Activated CD8-positive, alpha-beta T cell treated with anti-CD3 and anti-CD28 coated beads for 36 hours (primary cell): ENCODE measurements around the gene ATP4A. TPM values are rescaled to one million over a fixed set of nuclear protein-coding genes. Genes with fewer than 3 reads are reported as not detected.

Source experiments
- ATAC-seq: fragments of 200-7000 bp; cut with Tn5 transposase; one replicate; pipeline ENCODE4 v1.10.0; 2021; ENCODE audit warnings: mild to moderate bottlenecking, moderate library complexity
- CTCF ChIA-PET: fragments of 350-600 bp; sonication (Branson Sonifier 250); formaldehyde crosslinking; loops from one replicate; lab custom pipeline; 2021; ENCODE audit warnings: antibody characterized with exemption; lab: Charles Lee
- POLR2A ChIA-PET: fragments of 350-600 bp; sonication (Branson Sonifier 250); formaldehyde crosslinking; loops from one replicate; lab custom pipeline; 2021; ENCODE audit warnings: antibody characterized with exemption; lab: Charles Lee
- DNase-seq: peaks from one replicate; pipeline ENCODE4 v3.0.0-alpha.2; 2020
- H3K27ac Mint-ChIP-seq: one replicate; pipeline ENCODE4 v1.8.0; 2021; ENCODE audit warnings: mild to moderate bottlenecking, mixed read lengths
- H3K27me3 Mint-ChIP-seq: one replicate; pipeline ENCODE4 v1.8.0; 2021; ENCODE audit warnings: mixed read lengths
- H3K36me3 Mint-ChIP-seq: one replicate; pipeline ENCODE4 v1.8.0; 2021; ENCODE audit warnings: low read depth, mixed read lengths
- H3K4me1 Mint-ChIP-seq: one replicate; pipeline ENCODE4 v1.8.0; 2021; ENCODE audit warnings: low read depth, mixed read lengths
- H3K4me3 Mint-ChIP-seq: one replicate; pipeline ENCODE4 v1.8.0; 2021; ENCODE audit warnings: mild to moderate bottlenecking, moderate library complexity, mixed read lengths
- H3K9me3 Mint-ChIP-seq: one replicate; pipeline ENCODE4 v1.8.0; 2021; ENCODE audit warnings: mixed read lengths
- intact Hi-C: fragments of 100-400 bp; cut with micrococcal nuclease; formaldehyde crosslinking; loops from one replicate; pipeline ENCODE4 v1.10.0; 2022
- total RNA-seq, 2 experiments: library from RNA; stranded (reverse); gene quantifications; one replicate each; pipeline ENCODE4 v1.2.3, GENCODE V29; 2021
- TF ChIP-seq, protein P1 (sequence below): fragments of 200-600 bp; IDR thresholded peaks from one replicate; pipeline ENCODE4 v1.8.0; 2022; ENCODE audit warnings: antibody characterized with exemption, mild to moderate bottlenecking

ATP4A gene
- total RNA-seq, 2 experiments from 2014 or later, result not detected

DNA sequence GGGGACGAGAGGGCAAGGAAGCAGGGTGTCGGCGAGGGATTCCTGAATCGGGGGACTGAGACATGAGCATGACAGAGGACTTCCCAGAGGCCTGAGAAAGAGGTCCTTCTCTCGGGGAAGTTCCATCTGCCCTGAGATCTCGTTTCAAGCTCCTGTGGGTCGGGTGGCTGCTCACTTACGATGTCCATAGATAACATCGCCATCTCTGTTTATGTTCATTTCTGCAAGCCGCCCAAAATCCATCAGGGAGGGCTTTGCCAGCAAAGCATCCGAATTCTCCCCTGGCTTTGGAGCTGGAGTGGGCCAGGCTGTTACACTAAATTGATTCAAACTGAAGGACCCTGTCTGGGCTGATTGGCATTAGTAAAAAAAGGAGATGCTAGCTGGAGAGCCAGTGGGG, 55.9 kb downstream of the ATP4A start:
- ChIA-PET POLR2A (interaction anchor here (1.0 kb wide), 1 partner anchor 16 kb away, joined by 3 read pairs; no protein-coding TSS in a partner anchor), CTCF (interaction anchor here (2.0 to 3.8 kb wide), 2 partner anchors 12 to 85 kb away, joined by 14 to 45 read pairs; no protein-coding TSS in a partner anchor)
- Mint-ChIP-seq H3K9me3 (no peaks in the 10 kb centered on the region), H3K4me3 (no peak overlapping the region), H3K27ac (no peak overlapping the region), H3K27me3 (peaks cover 28% of the 10 kb centered on the region), H3K36me3 (no peaks in the 10 kb centered on the region), H3K4me1 (peaks cover 14% of the 10 kb centered on the region)
- ATAC-seq (no peak), DNase-seq (no peak)
- intact Hi-C loops, result no loop called here
- TF ChIP-seq, protein P1, sequence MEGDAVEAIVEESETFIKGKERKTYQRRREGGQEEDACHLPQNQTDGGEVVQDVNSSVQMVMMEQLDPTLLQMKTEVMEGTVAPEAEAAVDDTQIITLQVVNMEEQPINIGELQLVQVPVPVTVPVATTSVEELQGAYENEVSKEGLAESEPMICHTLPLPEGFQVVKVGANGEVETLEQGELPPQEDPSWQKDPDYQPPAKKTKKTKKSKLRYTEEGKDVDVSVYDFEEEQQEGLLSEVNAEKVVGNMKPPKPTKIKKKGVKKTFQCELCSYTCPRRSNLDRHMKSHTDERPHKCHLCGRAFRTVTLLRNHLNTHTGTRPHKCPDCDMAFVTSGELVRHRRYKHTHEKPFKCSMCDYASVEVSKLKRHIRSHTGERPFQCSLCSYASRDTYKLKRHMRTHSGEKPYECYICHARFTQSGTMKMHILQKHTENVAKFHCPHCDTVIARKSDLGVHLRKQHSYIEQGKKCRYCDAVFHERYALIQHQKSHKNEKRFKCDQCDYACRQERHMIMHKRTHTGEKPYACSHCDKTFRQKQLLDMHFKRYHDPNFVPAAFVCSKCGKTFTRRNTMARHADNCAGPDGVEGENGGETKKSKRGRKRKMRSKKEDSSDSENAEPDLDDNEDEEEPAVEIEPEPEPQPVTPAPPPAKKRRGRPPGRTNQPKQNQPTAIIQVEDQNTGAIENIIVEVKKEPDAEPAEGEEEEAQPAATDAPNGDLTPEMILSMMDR, result no peak

DNA sequence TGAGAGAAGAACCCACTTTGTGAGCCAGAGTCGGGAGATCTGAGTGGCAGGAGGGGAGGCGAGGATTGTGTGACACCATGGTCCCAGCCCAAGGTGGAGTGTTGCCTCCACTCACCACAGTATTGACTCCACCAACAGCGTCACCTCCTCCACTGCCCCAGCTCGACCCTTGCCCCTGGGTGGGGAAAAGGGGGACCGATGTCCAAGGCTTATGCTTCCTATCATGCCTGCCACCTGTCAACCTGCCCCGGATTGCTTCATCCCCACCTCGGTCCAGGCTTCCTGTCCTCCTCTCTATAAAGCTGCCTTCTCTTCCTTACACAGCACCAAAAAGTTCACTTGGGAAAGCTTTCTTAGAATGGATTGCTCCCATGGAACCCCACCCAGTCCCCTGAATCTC, 57.4 kb downstream of the ATP4A start:
- ATAC-seq (no peak), DNase-seq (no peak)
- Mint-ChIP-seq H3K4me3 (no peak overlapping the region), H3K27me3 (peaks cover 22% of the 10 kb centered on the region), H3K27ac (no peak overlapping the region), H3K4me1 (peaks cover 14% of the 10 kb centered on the region), H3K36me3 (no peaks in the 10 kb centered on the region), H3K9me3 (no peaks in the 10 kb centered on the region)
- ChIA-PET CTCF (interaction anchor here (0.8 to 3.9 kb wide), 6 partner anchors 9 to 153 kb away, joined by 3 to 24 read pairs (median 3); no protein-coding TSS in a partner anchor), POLR2A (no interaction called here)
- intact Hi-C loops, result no loop called here
- TF ChIP-seq, protein P1, result no peak

GRCh38 chr19:35502751-35503150, 60.7 kb downstream of the ATP4A start:
- TF ChIP-seq, protein P1, result no peak
- H3K4me1 Mint-ChIP-seq, result no peaks in the 10 kb centered on the region
- H3K9me3 Mint-ChIP-seq, result no peaks in the 10 kb centered on the region
- intact Hi-C loops, result no loop called here
- H3K27me3 Mint-ChIP-seq, result peaks cover 9% of the 10 kb centered on the region
- H3K36me3 Mint-ChIP-seq, result no peaks in the 10 kb centered on the region
- POLR2A ChIA-PET, result no interaction called here
- CTCF ChIA-PET, result interaction anchor here (1.4 kb wide), 1 partner anchor 8 kb away, joined by 7 read pairs; no protein-coding TSS in a partner anchor
- H3K4me3 Mint-ChIP-seq, result no peak overlapping the region
- H3K27ac Mint-ChIP-seq, result no peak overlapping the region
- no peak for ATAC-seq
- no peak for DNase-seq

GRCh38 chr19:35501684-35502083, 61.8 kb downstream of the ATP4A start:
- DNase-seq (no peak), ATAC-seq (no peak)
- TF ChIP-seq, protein P1, result no peak
- Mint-ChIP-seq H3K4me3 (no peak overlapping the region), H3K9me3 (no peaks in the 10 kb centered on the region), H3K27me3 (peaks cover 7% of the 10 kb centered on the region), H3K36me3 (no peaks in the 10 kb centered on the region), H3K27ac (no peak overlapping the region), H3K4me1 (no peaks in the 10 kb centered on the region)
- ChIA-PET CTCF (interaction anchor here (1.2 to 1.4 kb wide), 2 partner anchors 9 to 149 kb away, joined by 3 to 7 read pairs; no protein-coding TSS in a partner anchor), POLR2A (no interaction called here)
- intact Hi-C loops, result no loop called here

DNA sequence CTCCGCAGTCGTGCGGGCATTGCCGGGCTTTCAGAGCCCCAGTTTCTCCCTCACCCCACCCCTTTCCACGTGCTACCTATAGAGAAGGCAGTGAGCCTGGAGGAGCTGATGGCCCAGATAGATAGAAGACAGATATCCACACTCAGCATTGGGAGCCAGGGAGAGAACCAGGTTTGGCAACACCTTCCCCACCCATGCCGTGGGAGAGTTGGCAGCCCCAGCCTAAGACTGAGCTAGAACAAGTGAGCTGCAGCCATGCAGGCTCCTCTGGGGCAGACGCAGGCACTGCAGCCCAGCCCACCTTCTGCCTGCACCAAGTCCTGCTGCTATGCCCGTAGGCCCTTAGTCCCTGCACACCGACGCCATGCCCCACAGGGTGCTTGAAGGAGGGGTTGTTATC, 62.8 kb downstream of the ATP4A start:
- TF ChIP-seq, protein P1, result no peak
- POLR2A ChIA-PET, result no interaction called here
- H3K27ac Mint-ChIP-seq, result no peak overlapping the region
- H3K36me3 Mint-ChIP-seq, result no peaks in the 10 kb centered on the region
- DNase-seq, result no peak
- intact Hi-C loops, result no loop called here
- H3K9me3 Mint-ChIP-seq, result no peaks in the 10 kb centered on the region
- ATAC-seq, result no peak
- CTCF ChIA-PET, result interaction anchor here (1.2 kb wide), 1 partner anchor 148 kb away, joined by 3 read pairs; no protein-coding TSS in a partner anchor
- peaks cover 3% of the 10 kb centered on the region for H3K27me3 Mint-ChIP-seq
- H3K4me1 Mint-ChIP-seq, result no peaks in the 10 kb centered on the region
- no peak overlapping the region for H3K4me3 Mint-ChIP-seq

Other genes starting within 250 kb of the ATP4A start
- 1 to 10 TPM; 2.3 to 2.8 TPM for gene CD22, start 234.5 kb downstream of the ATP4A start, total RNA-seq
- gene FFAR1, start 215.8 kb downstream of the ATP4A start, total RNA-seq, result not detected
- 1 to 10 TPM; 1.1 to 1.2 TPM for gene FFAR3, start 205.2 kb downstream of the ATP4A start, total RNA-seq
- gene GPR42, start 192.6 kb downstream of the ATP4A start, total RNA-seq, result under 1 TPM; 0.18 to 0.56 TPM
- not detected for gene FFAR2, start 115.4 kb downstream of the ATP4A start, total RNA-seq
- gene KRTDAP, start 73.2 kb downstream of the ATP4A start, total RNA-seq, result not detected
- gene DMKN, start 50.0 kb downstream of the ATP4A start, total RNA-seq, result 1 to 10 TPM in 1 of 2 experiments, under 1 TPM in 1; 0.68 to 1.1 TPM
- gene SBSN, start 35.3 kb downstream of the ATP4A start, total RNA-seq, result not detected
- gene GAPDHS, start 30.2 kb downstream of the ATP4A start, total RNA-seq, result not detected
- 10 to 100 TPM; 81.7 to 86.6 TPM for gene TMEM147, start 18.0 kb downstream of the ATP4A start, total RNA-seq
- gene PMIS2, start 22.5 kb upstream of the ATP4A start, total RNA-seq, result not detected
- 10 to 100 TPM; 38.3 to 40.0 TPM for gene HAUS5, start 49.1 kb upstream of the ATP4A start, total RNA-seq
- gene RBM42, start 65.4 kb upstream of the ATP4A start, total RNA-seq, result 10 to 100 TPM; 82.9 to 95.2 TPM
- gene ETV2, start 78.1 kb upstream of the ATP4A start, total RNA-seq, result 1 to 10 TPM; 1.2 to 1.4 TPM
- 100 to 1,000 TPM; 432 to 437 TPM for gene COX6B1, start 84.7 kb upstream of the ATP4A start, total RNA-seq
- 1 to 10 TPM; 1.8 to 2.2 TPM for gene UPK1A, start 102.9 kb upstream of the ATP4A start, total RNA-seq
- 100 to 1,000 TPM; 410 to 420 TPM for gene ZBTB32, start 140.9 kb upstream of the ATP4A start, total RNA-seq
- gene KMT2B, start 154.3 kb upstream of the ATP4A start, total RNA-seq, result 10 to 100 TPM; 62.9 to 63.6 TPM
- 100 to 1,000 TPM; 140 to 143 TPM for gene IGFLR1, start 178.8 kb upstream of the ATP4A start, total RNA-seq
- gene U2AF1L4, start 181.8 kb upstream of the ATP4A start, total RNA-seq, result 10 to 100 TPM; 41.7 to 42.5 TPM
- gene PSENEN, start 182.0 kb upstream of the ATP4A start, total RNA-seq, result 10 to 100 TPM; 37.2 to 41.3 TPM
- 1 to 10 TPM; 4.5 to 7.8 TPM for gene LIN37, start 184.9 kb upstream of the ATP4A start, total RNA-seq
- gene HSPB6, start 193.4 kb upstream of the ATP4A start, total RNA-seq, result under 1 TPM; 0.85 to 0.95 TPM
- gene PROSER3, start 194.5 kb upstream of the ATP4A start, total RNA-seq, result 10 to 100 TPM; 40.7 to 41.1 TPM
- 10 to 100 TPM; 27.1 to 29.8 TPM for gene ARHGAP33, start 211.9 kb upstream of the ATP4A start, total RNA-seq
- gene PRODH2, start 249.2 kb upstream of the ATP4A start, total RNA-seq, result not detected